Renal cortex interstitium (tissue), 11 donors: ENCODE results near the gene DYSF. TPM values are rescaled to one million over a fixed set of nuclear protein-coding genes. Genes with fewer than 3 reads are reported as not detected.

Source experiments
- DNase-seq, 11 donors: peaks; one replicate each; pipeline ENCODE4 v3.0.0-alpha.2; 2013; ENCODE audit warnings: low read depth in 9 of 11, low spot score in 4 of 11; ENCODE audit errors: extremely low read depth in 1 of 11
- polyA plus RNA-seq, 3 donors: library from polyadenylated mRNA; unstranded; fragments of 120-200 nt; gene quantifications; one replicate each; pipeline ENCODE4 v1.2.1, GENCODE V29; 2013; ENCODE audit not compliant: insufficient read length in 3 of 3

The DYSF gene
- polyA plus RNA-seq, 3 donors: 15.2 to 20.0 (median 15.4) TPM

GRCh38 chr2:71578767-71579342, 125.5 kb downstream of the DYSF start:
- DNase-seq: no peak

GRCh38 chr2:71581026-71581425, 127.7 kb downstream of the DYSF start:
- no peak for DNase-seq

- DNase-seq: no peak
Observed at GRCh38 chr2:71583876-71584275, 130.5 kb downstream of the DYSF start.

GRCh38 chr2:71586471-71586870, 133.1 kb downstream of the DYSF start:
- DNase-seq: no peak

- no peak for DNase-seq
Observed at GRCh38 chr2:71587509-71588073, 134.2 kb downstream of the DYSF start.

- no peak for DNase-seq
Observed at GRCh38 chr2:71588497-71589170, 135.3 kb downstream of the DYSF start.

- DNase-seq: no peak
Observed at GRCh38 chr2:71589763-71590162, 136.4 kb downstream of the DYSF start.

GRCh38 chr2:71591044-71591443, 137.7 kb downstream of the DYSF start:
- DNase-seq: no peak

GRCh38 chr2:71592181-71592711, 138.9 kb downstream of the DYSF start:
- DNase-seq: peak in 2 of 11 donors; percentile 15 to 25

- DNase-seq: no peak
Observed at GRCh38 chr2:71595569-71595968, 142.2 kb downstream of the DYSF start.

- DNase-seq: no peak
Observed at GRCh38 chr2:71596011-71596410, 142.7 kb downstream of the DYSF start.

- no peak for DNase-seq
Observed at GRCh38 chr2:71597756-71598155, 144.4 kb downstream of the DYSF start.

- DNase-seq: no peak
Observed at GRCh38 chr2:71598526-71598925, 145.2 kb downstream of the DYSF start.

GRCh38 chr2:71599038-71599437, 145.7 kb downstream of the DYSF start:
- DNase-seq: no peak

- no peak for DNase-seq
Observed at GRCh38 chr2:71599646-71600236, 146.4 kb downstream of the DYSF start.

- no peak for DNase-seq
Observed at GRCh38 chr2:71600555-71600954, 147.2 kb downstream of the DYSF start.

- no peak for DNase-seq
Observed at GRCh38 chr2:71601136-71602114, 148.1 kb downstream of the DYSF start.

- no peak for DNase-seq
Observed at GRCh38 chr2:71602115-71602495, 148.7 kb downstream of the DYSF start.

GRCh38 chr2:71602581-71602980, 149.2 kb downstream of the DYSF start:
- DNase-seq: no peak
